Suprapubic skin (tissue), 4 donors: ENCODE measurements around the gene TMBIM4. TPM values are rescaled to one million over a fixed set of nuclear protein-coding genes. Genes with fewer than 3 reads are reported as not detected.

Experiments
- DNase-seq, 2 donors: peaks; one replicate each; pipeline ENCODE4 v3.0.0-alpha.2; 2019; ENCODE audit warnings: low spot score in 2 of 2
- H3K27ac ChIP-seq: fragments of 200-600 bp; sonication (generic); one replicate; pipeline ENCODE4 v1.5.1; 2019
- H3K27me3 ChIP-seq: fragments of 200-600 bp; sonication (generic); one replicate; pipeline ENCODE4 v1.5.1; 2019
- H3K36me3 ChIP-seq: fragments of 200-600 bp; sonication (generic); one replicate; pipeline ENCODE4 v1.5.1; 2019
- H3K4me1 ChIP-seq: fragments of 200-600 bp; sonication (generic); one replicate; pipeline ENCODE4 v1.5.1; 2019
- H3K4me3 ChIP-seq: fragments of 200-600 bp; sonication (generic); one replicate; pipeline ENCODE4 v1.5.1; 2019; ENCODE audit warnings: mild to moderate bottlenecking
- H3K9me3 ChIP-seq: fragments of 200-600 bp; sonication (generic); one replicate; pipeline ENCODE4 v1.5.1; 2019
- EP300 ChIP-seq: sonication (generic); formaldehyde crosslinking; IDR thresholded peaks from one replicate; pipeline ENCODE4 v1.6.1; 2017; ENCODE audit warnings: antibody characterized with exemption
- POLR2A ChIP-seq, 2 donors: fragments of 450-650 bp; IDR thresholded peaks; one replicate each; pipeline ENCODE4 v1.6.1; 2017; ENCODE audit warnings: antibody characterized with exemption in 2 of 2, mild to moderate bottlenecking in 2 of 2, moderate library complexity in 2 of 2
- POLR2AphosphoS5 ChIP-seq, 3 donors: sonication (generic); formaldehyde crosslinking; IDR thresholded peaks; one replicate each; pipeline ENCODE4 v1.6.1; 2017; ENCODE audit warnings: antibody characterized with exemption in 3 of 3
- WGBS: methylation state at CpG from one replicate; pipeline ENCODE4 v1.1.5; 2018; 5-methylcytosine and 5-hydroxymethylcytosine counted together
- total RNA-seq, 4 donors: library from RNA; depleted of rRNA; stranded (reverse); fragments of >200 nt; gene quantifications; one replicate each; pipeline ENCODE4 v1.1.0, GENCODE V29; 2016
- TF ChIP-seq, protein P1 (sequence below), 2 donors: fragments of 200-600 bp in 1 of 2; fragments of 450-650 bp in 1 of 2; sonication (generic) in 1 of 2; IDR thresholded peaks; one replicate each; pipeline ENCODE4 v1.5.1; 2016 to 2019; ENCODE audit warnings: antibody characterized with exemption in 2 of 2, mild to moderate bottlenecking in 1 of 2, moderate library complexity in 1 of 2

The TMBIM4 gene
- total RNA-seq, 4 donors from 2014 or later, result 48.6 to 136 (median 108) TPM

- TF ChIP-seq, protein P1, sequence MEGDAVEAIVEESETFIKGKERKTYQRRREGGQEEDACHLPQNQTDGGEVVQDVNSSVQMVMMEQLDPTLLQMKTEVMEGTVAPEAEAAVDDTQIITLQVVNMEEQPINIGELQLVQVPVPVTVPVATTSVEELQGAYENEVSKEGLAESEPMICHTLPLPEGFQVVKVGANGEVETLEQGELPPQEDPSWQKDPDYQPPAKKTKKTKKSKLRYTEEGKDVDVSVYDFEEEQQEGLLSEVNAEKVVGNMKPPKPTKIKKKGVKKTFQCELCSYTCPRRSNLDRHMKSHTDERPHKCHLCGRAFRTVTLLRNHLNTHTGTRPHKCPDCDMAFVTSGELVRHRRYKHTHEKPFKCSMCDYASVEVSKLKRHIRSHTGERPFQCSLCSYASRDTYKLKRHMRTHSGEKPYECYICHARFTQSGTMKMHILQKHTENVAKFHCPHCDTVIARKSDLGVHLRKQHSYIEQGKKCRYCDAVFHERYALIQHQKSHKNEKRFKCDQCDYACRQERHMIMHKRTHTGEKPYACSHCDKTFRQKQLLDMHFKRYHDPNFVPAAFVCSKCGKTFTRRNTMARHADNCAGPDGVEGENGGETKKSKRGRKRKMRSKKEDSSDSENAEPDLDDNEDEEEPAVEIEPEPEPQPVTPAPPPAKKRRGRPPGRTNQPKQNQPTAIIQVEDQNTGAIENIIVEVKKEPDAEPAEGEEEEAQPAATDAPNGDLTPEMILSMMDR (IDR thresholded peaks at IDR 0.05), result no peak
- no peak for TF ChIP-seq POLR2A (IDR thresholded peaks at IDR 0.05)
- TF ChIP-seq EP300, result no peak
- no peak for TF ChIP-seq POLR2AphosphoS5 (IDR thresholded peaks at IDR 0.05)
- no peak overlapping the region for H3K27ac ChIP-seq
- no peaks in the 10 kb centered on the region for H3K9me3 ChIP-seq
- peaks cover 13% of the 10 kb centered on the region for H3K4me1 ChIP-seq
- no peak for DNase-seq
- no peaks in the 10 kb centered on the region for H3K27me3 ChIP-seq
- H3K36me3 ChIP-seq, result peaks cover 17% of the 10 kb centered on the region
- no peak overlapping the region for H3K4me3 ChIP-seq
Measured at GRCh38 chr12:66159123-66159522, 10.7 kb downstream of the TMBIM4 start.

DNA sequence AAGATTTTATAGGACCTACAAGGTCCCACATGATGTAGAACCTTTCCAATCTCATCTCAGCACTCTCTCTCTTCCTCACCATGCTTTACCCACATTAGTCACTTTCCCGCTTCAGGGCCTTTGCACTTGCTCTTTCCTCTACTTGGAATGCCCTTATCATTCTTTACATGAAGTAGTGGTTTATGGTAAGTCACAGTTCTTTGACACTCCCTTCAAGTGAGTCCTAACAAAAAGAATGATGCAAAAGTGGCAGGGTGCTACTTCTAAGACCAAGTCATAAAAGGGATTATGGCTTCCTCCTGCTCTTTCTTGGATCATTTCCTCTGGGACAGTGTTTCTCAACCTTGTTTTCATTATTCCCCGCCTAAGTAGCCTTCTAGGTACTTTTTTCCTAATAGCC, 13.1 kb downstream of the TMBIM4 start:
- Histone ChIP-seq H3K9me3 (no peaks in the 10 kb centered on the region), H3K27me3 (no peaks in the 10 kb centered on the region), H3K4me1 (peaks cover 17% of the 10 kb centered on the region), H3K36me3 (peaks cover 20% of the 10 kb centered on the region), H3K27ac (no peak overlapping the region), H3K4me3 (no peak overlapping the region)
- DNase-seq, result no peak
- WGBS, result 97% methylated on average over 2 of the region's 2 CpGs
- no peak for TF ChIP-seq POLR2A (IDR thresholded peaks at IDR 0.05)
- no peak for TF ChIP-seq EP300

- H3K9me3 ChIP-seq, result no peaks in the 10 kb centered on the region
- H3K36me3 ChIP-seq, result peaks cover 15% of the 10 kb centered on the region
- H3K27ac ChIP-seq, result peak overlapping the region; percentile 36
- TF ChIP-seq, protein P1 (IDR thresholded peaks at IDR 0.05), result no peak
- no peak for TF ChIP-seq POLR2AphosphoS5 (IDR thresholded peaks at IDR 0.05)
- no peak for TF ChIP-seq EP300
- no peak for TF ChIP-seq POLR2A (IDR thresholded peaks at IDR 0.05)
- no peak for DNase-seq
- H3K27me3 ChIP-seq, result no peaks in the 10 kb centered on the region
- H3K4me1 ChIP-seq, result peaks cover 17% of the 10 kb centered on the region
- no peak overlapping the region for H3K4me3 ChIP-seq
Measured at GRCh38 chr12:66154776-66155175, 15.0 kb downstream of the TMBIM4 start.

DNA sequence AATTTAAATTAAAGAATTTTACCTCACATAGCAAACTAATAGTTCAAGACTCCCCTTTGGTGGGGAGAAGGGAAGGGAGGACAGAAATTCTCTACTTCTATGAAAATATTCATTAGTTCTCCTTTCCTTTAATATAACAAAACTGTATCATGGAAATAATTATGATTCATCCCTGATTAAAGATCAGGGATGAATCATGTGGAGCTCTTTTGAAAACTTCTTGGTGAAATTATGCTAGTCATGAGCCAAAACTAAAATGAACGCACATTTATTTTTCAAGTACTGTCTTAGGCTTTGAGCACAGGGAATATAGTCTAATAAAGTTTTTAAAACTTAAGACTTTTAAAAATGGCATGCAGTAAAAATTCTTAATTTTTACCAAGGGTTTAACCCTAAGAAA, 17.1 kb downstream of the TMBIM4 start:
- WGBS, result 32% methylated on average over 1 of the region's 1 CpG
- Histone ChIP-seq H3K4me1 (peaks cover 17% of the 10 kb centered on the region), H3K4me3 (no peak overlapping the region), H3K36me3 (peaks cover 12% of the 10 kb centered on the region), H3K9me3 (no peaks in the 10 kb centered on the region), H3K27ac (no peak overlapping the region), H3K27me3 (no peaks in the 10 kb centered on the region)
- no peak for DNase-seq
- TF ChIP-seq, protein P1 (IDR thresholded peaks at IDR 0.05), result no peak
- TF ChIP-seq EP300 (no peak), POLR2AphosphoS5 (IDR thresholded peaks at IDR 0.05) (no peak), POLR2A (IDR thresholded peaks at IDR 0.05) (no peak)

DNA sequence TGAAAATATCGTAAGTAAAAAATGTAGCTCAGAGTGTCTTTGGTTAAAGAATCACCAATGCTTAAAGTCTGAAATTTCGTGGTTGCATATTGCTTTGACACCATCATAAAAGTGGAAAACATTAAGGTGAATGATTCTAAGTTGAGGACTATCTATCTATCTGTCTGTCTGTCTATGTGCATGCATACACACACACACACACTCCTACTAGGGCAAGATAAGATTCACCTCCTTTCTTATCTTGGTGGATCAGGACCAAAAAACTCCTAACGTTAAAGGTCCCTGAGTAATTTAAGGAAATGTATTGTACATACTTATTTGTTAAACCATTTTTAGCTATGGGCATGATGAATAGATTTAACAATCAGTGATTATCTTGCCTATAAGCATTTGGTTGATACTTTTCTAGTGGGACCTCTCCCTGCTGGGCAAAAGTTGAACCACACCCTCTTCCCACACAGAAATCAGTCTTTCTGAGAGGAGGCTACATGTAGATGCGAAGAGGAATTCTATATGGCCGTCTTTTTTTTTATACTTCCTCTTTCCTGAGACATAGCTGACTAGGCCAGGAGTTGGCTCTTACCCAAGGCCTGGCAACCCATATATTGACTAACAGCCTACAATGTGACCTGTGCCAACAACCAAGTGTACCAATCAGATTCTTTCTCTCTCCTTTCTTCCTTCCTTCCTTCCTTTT, 19.9 kb downstream of the TMBIM4 start:
- no peak overlapping the region for H3K27ac ChIP-seq
- H3K36me3 ChIP-seq, result peaks cover 12% of the 10 kb centered on the region
- no peaks in the 10 kb centered on the region for H3K9me3 ChIP-seq
- WGBS, result 82% methylated on average over 5 of the region's 5 CpGs
- TF ChIP-seq POLR2AphosphoS5 (IDR thresholded peaks at IDR 0.05), result no peak
- TF ChIP-seq POLR2A (IDR thresholded peaks at IDR 0.05), result no peak
- TF ChIP-seq, protein P1 (IDR thresholded peaks at IDR 0.05), result no peak
- TF ChIP-seq EP300, result no peak
- no peak overlapping the region for H3K4me3 ChIP-seq
- H3K27me3 ChIP-seq, result no peaks in the 10 kb centered on the region
- H3K4me1 ChIP-seq, result peaks cover 18% of the 10 kb centered on the region
- no peak for DNase-seq
